ENCODE results near the gene ZNF709.

DNA sequence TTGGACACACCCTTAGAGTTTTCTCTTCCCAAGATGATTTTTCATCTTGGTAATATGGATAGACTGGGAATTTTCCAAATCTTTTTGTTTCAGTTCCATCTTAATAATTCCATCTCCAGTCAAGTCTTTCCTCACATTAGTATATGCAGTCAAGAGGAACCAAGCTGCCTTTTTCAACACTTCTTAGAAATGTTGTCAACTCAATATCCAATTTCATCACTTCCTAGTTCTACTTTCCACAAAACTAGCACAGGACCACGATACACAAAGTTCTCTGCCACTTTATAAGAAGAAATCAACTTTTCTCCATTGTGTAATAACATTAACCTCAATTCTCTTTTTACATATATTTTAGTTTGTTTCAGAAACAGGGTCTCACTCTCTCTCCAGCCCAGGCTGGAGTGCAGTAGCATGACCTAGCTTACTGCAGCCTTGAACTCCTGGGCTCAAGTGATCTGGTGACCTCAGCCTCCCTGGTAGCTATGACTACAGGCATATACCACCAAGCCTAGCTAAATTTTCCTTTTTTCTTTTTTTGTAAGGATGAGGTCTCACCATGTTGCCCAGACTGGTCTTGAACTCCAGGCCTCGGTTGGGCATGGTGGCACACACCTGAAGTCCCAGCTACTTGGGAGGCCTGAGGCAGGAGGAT, 59.3 kb downstream of the ZNF709 start:
- TF ChIP-seq EZH2 (optimal IDR thresholded peaks at IDR 0.05; ENCODE audit: low read depth, low read length) = no peak
- TF ChIP-seq, protein P1, sequence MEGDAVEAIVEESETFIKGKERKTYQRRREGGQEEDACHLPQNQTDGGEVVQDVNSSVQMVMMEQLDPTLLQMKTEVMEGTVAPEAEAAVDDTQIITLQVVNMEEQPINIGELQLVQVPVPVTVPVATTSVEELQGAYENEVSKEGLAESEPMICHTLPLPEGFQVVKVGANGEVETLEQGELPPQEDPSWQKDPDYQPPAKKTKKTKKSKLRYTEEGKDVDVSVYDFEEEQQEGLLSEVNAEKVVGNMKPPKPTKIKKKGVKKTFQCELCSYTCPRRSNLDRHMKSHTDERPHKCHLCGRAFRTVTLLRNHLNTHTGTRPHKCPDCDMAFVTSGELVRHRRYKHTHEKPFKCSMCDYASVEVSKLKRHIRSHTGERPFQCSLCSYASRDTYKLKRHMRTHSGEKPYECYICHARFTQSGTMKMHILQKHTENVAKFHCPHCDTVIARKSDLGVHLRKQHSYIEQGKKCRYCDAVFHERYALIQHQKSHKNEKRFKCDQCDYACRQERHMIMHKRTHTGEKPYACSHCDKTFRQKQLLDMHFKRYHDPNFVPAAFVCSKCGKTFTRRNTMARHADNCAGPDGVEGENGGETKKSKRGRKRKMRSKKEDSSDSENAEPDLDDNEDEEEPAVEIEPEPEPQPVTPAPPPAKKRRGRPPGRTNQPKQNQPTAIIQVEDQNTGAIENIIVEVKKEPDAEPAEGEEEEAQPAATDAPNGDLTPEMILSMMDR (IDR thresholded peaks at IDR 0.05; ENCODE audit: low read length) = no peak
- no peak for TF ChIP-seq EZH2phosphoT487 (IDR thresholded peaks at IDR 0.05; ENCODE audit: low read length)

Data from MM.1S (cell line).